ENCODE results near the gene SASH3.
A peak's percentile ranks its signal among the peaks of the same experiment; 100 is the strongest.

Gene SASH3

DNA sequence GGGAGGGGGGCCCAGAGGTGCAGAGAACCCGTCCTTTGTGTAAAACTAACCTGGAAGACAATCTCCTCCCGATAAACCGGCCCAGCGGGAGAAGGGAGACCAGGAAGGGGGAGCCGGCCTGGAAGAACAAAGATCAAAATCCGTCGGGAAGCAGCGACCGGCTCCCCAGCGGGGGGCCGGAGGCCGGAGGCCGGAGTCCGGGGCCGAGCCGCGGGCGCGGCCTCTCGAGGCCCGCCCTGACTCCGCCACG, 63.4 kb downstream of the SASH3 start:
- POLR2A ChIA-PET (ENCODE audit: low non-redundant PET) = no interaction called here
- peak overlapping the region; percentile 75 for H3K27ac ChIP-seq
- no peak for DNase-seq (ENCODE audit: low spot score)
- no peak for TF ChIP-seq CTCF (conservative IDR thresholded peaks at IDR 0.05; ENCODE audit: low read depth)
- CTCF ChIA-PET = no interaction called here

- CTCF ChIA-PET = no interaction called here
- peak within 1 kb of the TSS; percentile 75 for H3K27ac ChIP-seq
These were observed 63.9 kb downstream of the SASH3 start, which contains the start of gene ZDHHC9 for GRCh38 chrX:129843459-129844306. TSS of gene ZDHHC9 (minus strand) at chrX:129843886. CDS start at chrX:129841945, 1,941 bp downstream.

More at GRCh38 chrX:129843459-129844306, 63.9 kb downstream of the SASH3 start, which contains the start of gene ZDHHC9:
- peak; percentile 87 for DNase-seq (ENCODE audit: low spot score)
- POLR2A ChIA-PET (ENCODE audit: low non-redundant PET) = no interaction called here
- no peak for TF ChIP-seq CTCF (conservative IDR thresholded peaks at IDR 0.05; ENCODE audit: low read depth)
